ENCODE data around the gene KCTD6. TPM values are rescaled to one million over a fixed set of nuclear protein-coding genes. Genes with fewer than 3 reads are reported as not detected.

The KCTD6 gene
- polyA plus RNA-seq, 1 of the 3 experiments (the other 2 are of a cell fraction) = 7.8 TPM

DNA sequence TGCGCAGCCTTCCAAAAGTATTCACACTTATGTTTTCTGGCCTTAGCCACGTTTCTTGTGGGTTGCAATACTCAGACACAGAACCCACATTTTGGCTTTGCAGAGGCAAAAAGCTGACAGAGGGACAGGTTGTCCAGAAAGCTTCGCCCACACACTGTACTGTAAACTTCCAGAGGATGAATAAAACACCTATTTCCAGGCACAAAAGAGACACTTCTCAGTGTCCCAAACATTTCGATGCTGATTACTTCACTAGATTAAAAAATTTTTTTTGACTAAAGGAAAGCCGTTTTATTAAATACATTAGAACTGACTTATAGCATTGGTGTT lies 28.0 kb upstream of the KCTD6 start:
- Histone ChIP-seq H2AFZ (ENCODE audit: low read depth) (peak overlapping the region; percentile 60; the same call in 1 of the 2 replicates), H3F3A (replicated peaks; ENCODE audit: insufficient read depth) (no peaks in the 10 kb centered on the region), H3K27ac (ENCODE audit: low read depth in 2 of 2, low read length in 1 of 2) (no peak overlapping the region), H3K9me2 (no peaks in the 10 kb centered on the region), H3K27me3 (ENCODE audit: insufficient read depth) (no peaks in the 10 kb centered on the region), H4K20me1 (ENCODE audit: insufficient read depth) (no peaks in the 10 kb centered on the region), H3K9ac (no peak overlapping the region), H3K9me3 (no peaks in the 10 kb centered on the region), H3K79me2 (ENCODE audit: insufficient read depth) (no peaks in the 10 kb centered on the region), H3K4me2 (no peak overlapping the region), H3K4me1 (ENCODE audit: control insufficient read depth in 1 of 2, insufficient read depth in 2 of 2, low read depth in 1 of 2, low read length in 1 of 2) (peaks cover 0 to 2% of the 10 kb centered on the region in 2 experiments; a peak in 1 of 4 replicates), H3K4me3 (ENCODE audit: low read depth in 2 of 2, low read length in 1 of 2) (no peak overlapping the region; a peak in 1 of 4 replicates), H3K36me3 (replicated peaks in 1 of 2; ENCODE audit: control insufficient read depth in 1 of 2, insufficient read depth in 2 of 2, low read length in 1 of 2) (no peaks in the 10 kb centered on the region)
- WGBS (ENCODE audit: low lambda C conversion rate) = 45% methylated on average over 5 of the region's 5 CpGs
- peak; percentile 25; the same call in 1 of the 2 replicates for TF ChIP-seq NRF1 (IDR thresholded peaks at IDR 0.05; ENCODE audit: low read depth, low read length)
- no peak for TF ChIP-seq YY1 (IDR thresholded peaks at IDR 0.05; ENCODE audit: low read depth)
- CTCF ChIA-PET = interaction anchor here (0.6 to 1.8 kb wide), 44 partner anchors 9 to 408 kb away, joined by 3 to 32 read pairs (median 4); partner anchors contain the start of genes ACOX2, HTD2, KCTD6 and RPP14
- POLR2A ChIA-PET = no interaction called here
- no peak for DNase-seq

DNA sequence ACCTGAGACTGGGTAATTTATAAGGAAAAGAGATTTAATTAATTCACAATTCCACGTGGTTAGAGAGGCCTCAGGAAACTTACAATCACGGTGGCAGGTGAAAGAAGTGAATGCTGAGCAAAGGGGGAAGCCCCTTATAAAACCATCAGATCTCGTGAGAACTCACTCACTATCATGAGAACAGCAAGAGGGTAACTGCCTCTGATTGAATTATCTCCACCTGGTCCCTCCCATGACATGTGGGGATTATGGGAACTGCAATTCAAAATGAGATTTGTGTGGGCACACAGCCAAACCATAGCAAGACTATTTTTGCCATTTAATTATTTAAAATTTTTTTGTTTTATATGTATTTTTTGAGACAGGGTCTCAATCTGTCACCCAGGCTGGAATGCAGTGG lies 27.0 kb upstream of the KCTD6 start:
- Histone ChIP-seq H4K20me1 (ENCODE audit: insufficient read depth) (no peaks in the 10 kb centered on the region), H3K27me3 (ENCODE audit: insufficient read depth) (no peaks in the 10 kb centered on the region), H3K9me3 (no peaks in the 10 kb centered on the region), H3K4me1 (ENCODE audit: control insufficient read depth in 1 of 2, insufficient read depth in 2 of 2, low read depth in 1 of 2, low read length in 1 of 2) (peaks cover 0 to 2% of the 10 kb centered on the region in 2 experiments; a peak in 1 of 4 replicates), H3K27ac (ENCODE audit: low read depth in 2 of 2, low read length in 1 of 2) (no peak overlapping the region), H3K4me3 (ENCODE audit: low read depth in 2 of 2, low read length in 1 of 2) (no peak overlapping the region), H3F3A (replicated peaks; ENCODE audit: insufficient read depth) (no peaks in the 10 kb centered on the region), H3K9me2 (no peaks in the 10 kb centered on the region), H3K36me3 (replicated peaks in 1 of 2; ENCODE audit: control insufficient read depth in 1 of 2, insufficient read depth in 2 of 2, low read length in 1 of 2) (no peaks in the 10 kb centered on the region), H3K79me2 (ENCODE audit: insufficient read depth) (no peaks in the 10 kb centered on the region), H2AFZ (ENCODE audit: low read depth) (no peak overlapping the region), H3K9ac (no peak overlapping the region), H3K4me2 (no peak overlapping the region)
- TF ChIP-seq FOSL2 (IDR thresholded peaks at IDR 0.05; ENCODE audit: borderline replicate concordance, low read depth) (no peak), TCF12 (IDR thresholded peaks at IDR 0.05) (no peak), RFX5 (IDR thresholded peaks at IDR 0.05; ENCODE audit: low read length) (no peak)
- TF ChIP-seq, protein P1, sequence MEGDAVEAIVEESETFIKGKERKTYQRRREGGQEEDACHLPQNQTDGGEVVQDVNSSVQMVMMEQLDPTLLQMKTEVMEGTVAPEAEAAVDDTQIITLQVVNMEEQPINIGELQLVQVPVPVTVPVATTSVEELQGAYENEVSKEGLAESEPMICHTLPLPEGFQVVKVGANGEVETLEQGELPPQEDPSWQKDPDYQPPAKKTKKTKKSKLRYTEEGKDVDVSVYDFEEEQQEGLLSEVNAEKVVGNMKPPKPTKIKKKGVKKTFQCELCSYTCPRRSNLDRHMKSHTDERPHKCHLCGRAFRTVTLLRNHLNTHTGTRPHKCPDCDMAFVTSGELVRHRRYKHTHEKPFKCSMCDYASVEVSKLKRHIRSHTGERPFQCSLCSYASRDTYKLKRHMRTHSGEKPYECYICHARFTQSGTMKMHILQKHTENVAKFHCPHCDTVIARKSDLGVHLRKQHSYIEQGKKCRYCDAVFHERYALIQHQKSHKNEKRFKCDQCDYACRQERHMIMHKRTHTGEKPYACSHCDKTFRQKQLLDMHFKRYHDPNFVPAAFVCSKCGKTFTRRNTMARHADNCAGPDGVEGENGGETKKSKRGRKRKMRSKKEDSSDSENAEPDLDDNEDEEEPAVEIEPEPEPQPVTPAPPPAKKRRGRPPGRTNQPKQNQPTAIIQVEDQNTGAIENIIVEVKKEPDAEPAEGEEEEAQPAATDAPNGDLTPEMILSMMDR (IDR thresholded peaks at IDR 0.05) = peak; percentile 11; the same call in 1 of the 2 replicates
- 80% methylated on average over 3 of the region's 3 CpGs for WGBS (ENCODE audit: low lambda C conversion rate)
- POLR2A ChIA-PET = no interaction called here
- DNase-seq = no peak
- CTCF ChIA-PET = interaction anchor here (1.2 to 1.8 kb wide), 7 partner anchors 28 to 247 kb away, joined by 3 to 7 read pairs (median 4); no protein-coding TSS in a partner anchor

DNA sequence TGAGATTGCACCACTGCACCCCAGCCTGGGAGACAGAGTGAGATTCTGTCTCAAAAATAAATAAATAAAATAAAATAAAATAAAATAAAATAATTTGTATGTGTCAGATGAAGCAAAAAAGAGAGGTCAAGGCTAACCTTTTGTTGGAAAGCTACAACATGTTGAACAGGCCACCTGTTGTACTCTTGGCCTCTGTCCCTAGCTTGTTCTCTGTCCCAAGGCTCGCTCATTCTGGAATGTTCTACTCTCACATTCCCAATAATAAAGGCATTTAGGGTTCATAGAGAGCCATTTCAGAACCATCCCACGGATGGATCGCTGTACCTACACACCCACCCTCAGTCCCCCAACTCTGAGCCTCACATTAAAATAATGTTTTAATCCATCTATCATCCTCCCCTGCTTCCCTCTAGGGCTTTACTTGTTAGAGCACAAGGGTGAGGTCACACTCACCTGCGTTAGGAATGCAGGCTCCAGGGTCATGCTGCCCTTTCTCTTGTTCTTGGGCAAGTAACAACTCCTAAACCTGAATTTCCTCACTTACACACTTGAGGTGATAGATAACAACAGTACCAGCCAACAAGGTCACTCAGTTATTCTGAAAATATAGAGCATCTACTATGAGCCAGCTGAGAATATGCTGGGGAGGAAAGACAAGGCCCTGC lies 24.9 kb upstream of the KCTD6 start:
- Histone ChIP-seq H3K9me2 (no peaks in the 10 kb centered on the region), H3K36me3 (replicated peaks in 1 of 2; ENCODE audit: control insufficient read depth in 1 of 2, insufficient read depth in 2 of 2, low read length in 1 of 2) (no peaks in the 10 kb centered on the region), H3K4me3 (ENCODE audit: low read depth in 2 of 2, low read length in 1 of 2) (no peak overlapping the region), H3K4me2 (no peak overlapping the region), H3K27me3 (ENCODE audit: insufficient read depth) (no peaks in the 10 kb centered on the region), H3K4me1 (ENCODE audit: control insufficient read depth in 1 of 2, insufficient read depth in 2 of 2, low read depth in 1 of 2, low read length in 1 of 2) (peaks cover 7 to 11% of the 10 kb centered on the region in 2 experiments; a peak in 3 of 4 replicates), H3K79me2 (ENCODE audit: insufficient read depth) (no peaks in the 10 kb centered on the region), H3F3A (replicated peaks; ENCODE audit: insufficient read depth) (no peaks in the 10 kb centered on the region), H3K9ac (no peak overlapping the region), H3K27ac (ENCODE audit: low read depth in 2 of 2, low read length in 1 of 2) (no peak overlapping the region), H3K9me3 (no peaks in the 10 kb centered on the region), H4K20me1 (ENCODE audit: insufficient read depth) (no peaks in the 10 kb centered on the region), H2AFZ (ENCODE audit: low read depth) (no peak overlapping the region)
- DNase-seq = no peak
- ChIA-PET POLR2A (no interaction called here), CTCF (interaction anchor here (1.1 to 2.8 kb wide), 2 partner anchors 24 to 173 kb away, joined by 3 to 12 read pairs; partner anchors contain the start of gene KCTD6)
- TF ChIP-seq, protein P1 (IDR thresholded peaks at IDR 0.05) = no peak
- no peak for TF ChIP-seq TCF12 (IDR thresholded peaks at IDR 0.05)
- no peak for TF ChIP-seq MEF2A (IDR thresholded peaks at IDR 0.05; ENCODE audit: borderline replicate concordance, low read depth)
- TF ChIP-seq GATA2 (CRISPR knock-in tag; IDR thresholded peaks at IDR 0.05) = no peak
- TF ChIP-seq ELF1 (IDR thresholded peaks at IDR 0.05) = no peak
- TF ChIP-seq FOXM1 (IDR thresholded peaks at IDR 0.05; ENCODE audit: low read depth) = no peak
- TF ChIP-seq PBX3 (IDR thresholded peaks at IDR 0.05) = no peak
- 96% methylated on average over 4 of the region's 4 CpGs for WGBS (ENCODE audit: low lambda C conversion rate)

Measured in SK-N-SH (cell line).